ENCODE data around the gene ZNF316.
"Not testable (repeated sequence)": the region's sequence is repeated elsewhere in the genome, so short reads cannot be mapped to it uniquely, and the experiment has no call there.

ZNF316 gene

DNA sequence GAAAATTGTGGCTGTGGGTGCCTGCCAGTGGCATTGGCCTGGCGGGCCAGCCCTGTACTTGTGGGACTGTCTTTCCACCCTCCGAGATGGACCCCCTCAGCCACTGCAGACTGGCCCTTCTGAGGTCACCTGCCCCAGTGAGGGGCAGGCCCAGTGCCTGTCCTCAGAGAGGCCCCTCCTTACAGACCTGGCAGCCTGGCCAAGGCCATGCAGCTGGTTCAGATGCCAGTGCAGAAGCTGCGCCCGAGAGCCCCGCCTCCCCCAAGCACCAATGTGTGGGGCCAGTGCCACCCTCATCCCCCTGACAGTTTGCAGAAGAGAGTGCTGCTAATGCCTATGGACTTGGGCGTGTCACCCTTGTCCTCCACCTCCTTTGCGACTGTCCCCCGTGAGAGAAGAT is 10.0 kb downstream of the ZNF316 start:
- no peak for DNase-seq (ENCODE audit: low read depth)

DNA sequence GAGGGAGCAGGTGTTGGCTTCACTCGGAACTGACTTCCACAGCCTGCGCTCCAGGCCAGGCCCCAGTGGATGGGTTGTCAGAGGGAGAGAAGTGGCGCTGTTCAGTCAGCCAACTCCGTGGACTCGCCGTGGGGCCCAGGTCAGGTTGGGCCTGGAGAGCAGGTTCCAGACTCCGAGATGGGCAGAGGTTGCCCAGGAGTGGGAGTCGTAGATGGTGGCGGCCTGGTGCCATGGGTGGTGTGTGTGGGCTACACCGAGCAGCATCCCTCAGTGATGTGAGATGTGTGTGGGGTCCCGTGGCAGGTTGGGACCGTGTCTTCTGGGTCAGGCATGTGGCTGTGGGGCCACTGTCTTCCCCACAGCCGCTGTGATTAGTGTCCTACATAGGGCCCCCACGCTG is 10.4 kb downstream of the ZNF316 start:
- DNase-seq (ENCODE audit: low read depth): no peak

DNA sequence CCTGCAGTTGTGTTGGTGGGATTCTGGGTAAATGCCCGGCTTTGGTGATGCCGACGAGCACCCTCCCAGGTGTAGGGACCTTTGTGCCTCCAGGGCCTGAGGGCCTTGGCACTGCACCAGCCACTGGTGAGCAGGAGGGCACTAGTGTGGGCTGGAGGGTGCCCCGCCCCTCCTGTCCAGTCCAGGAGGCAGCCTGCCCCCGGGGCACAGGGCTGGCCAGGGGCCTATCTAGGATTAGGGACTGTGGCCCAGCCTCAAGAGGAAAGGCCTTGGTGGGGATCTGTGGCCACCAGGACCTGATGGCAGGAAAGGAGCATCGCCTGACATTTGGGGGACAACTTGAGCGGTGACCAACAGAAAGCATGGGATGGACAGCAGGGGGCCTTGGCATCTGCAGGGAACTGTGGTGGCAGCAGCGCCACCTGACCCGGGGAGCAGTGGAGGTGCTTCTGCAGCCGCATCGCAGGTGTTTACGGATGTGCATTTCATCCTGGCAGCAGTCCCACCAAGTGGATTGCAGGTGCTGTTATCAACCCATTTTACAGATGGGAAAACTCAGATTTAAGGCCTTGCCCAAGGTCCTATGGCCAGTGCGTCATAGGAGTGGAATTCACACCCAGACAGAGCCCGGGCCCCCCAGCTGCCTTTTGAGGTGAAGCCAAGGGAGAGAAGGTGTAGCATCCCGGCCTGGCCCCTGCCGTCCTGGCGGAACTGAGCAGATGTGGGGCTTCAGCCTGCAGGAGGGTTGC is 11.1 kb downstream of the ZNF316 start:
- no peak for DNase-seq (ENCODE audit: low read depth)

DNA sequence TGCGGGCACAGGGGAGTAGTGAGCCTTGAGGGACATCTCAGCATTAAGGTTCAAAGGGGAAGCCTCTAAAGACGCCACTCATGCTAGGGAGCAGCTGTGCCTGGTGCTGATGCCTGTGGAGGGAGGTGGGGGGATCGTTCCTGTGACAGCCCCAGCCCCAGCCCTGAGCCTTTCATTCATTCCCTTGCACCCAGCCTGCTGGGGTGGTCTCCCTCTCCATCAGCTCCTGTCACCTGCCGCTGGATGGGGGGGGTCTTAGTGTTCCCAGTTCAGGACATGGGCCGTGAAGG is 11.6 kb downstream of the ZNF316 start:
- DNase-seq (ENCODE audit: low read depth): no peak

DNA sequence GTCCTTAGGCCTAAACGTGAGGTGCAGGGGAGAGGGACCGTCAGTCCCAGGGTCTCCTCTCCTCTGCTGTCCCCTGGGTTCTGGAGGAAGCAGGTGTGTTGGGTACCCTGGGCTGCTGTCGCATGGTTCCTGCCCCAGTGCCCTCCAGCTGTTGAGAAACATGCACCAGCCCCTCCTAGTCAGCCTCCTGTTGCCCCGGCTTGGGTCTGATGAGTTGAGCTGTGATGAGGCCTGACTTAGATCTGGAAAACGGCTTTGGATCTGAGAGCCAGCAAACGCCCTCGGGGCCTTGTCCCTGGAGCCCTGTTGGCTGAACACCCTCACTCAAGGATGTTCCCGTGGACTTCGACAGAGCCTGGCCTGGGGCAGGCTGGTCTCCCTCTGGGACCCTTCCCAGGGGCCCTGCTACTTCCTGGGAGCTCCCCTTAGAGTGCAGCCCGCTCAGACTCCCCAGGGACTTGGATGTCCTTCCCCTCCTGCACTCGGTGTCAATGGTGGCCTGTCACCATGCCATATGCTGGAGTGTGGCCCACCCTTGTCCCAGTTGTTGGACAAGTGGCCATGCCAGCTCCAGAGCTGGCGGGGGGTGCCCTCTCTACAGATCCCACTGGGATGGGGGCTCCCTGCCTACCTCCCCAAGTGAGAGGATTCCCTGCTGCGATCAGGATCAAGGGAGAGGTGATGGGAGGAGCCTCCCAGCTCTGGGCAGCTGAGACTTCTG is 12.3 kb downstream of the ZNF316 start:
- DNase-seq (ENCODE audit: low read depth): no peak

DNA sequence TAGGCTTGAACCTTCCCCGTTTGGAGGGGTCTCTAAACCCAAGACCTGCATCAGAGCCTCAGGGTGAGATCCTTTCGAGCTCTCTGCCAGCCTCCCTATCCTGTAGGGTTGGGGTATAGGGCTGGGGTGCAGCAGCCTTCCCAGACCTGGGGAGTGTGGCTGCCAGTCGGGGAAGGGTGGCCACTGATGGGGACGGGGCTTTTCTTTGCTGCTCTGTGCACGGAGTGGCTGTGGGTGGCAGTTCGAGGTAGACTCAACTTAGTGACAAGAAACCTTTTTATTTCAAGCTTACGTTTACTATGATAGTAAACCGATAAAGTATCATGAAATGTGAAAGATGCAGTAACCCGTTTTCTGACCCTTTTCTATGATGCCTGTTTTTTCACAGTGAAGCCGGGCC is 13.0 kb downstream of the ZNF316 start:
- no peak for DNase-seq (ENCODE audit: low read depth)

DNA sequence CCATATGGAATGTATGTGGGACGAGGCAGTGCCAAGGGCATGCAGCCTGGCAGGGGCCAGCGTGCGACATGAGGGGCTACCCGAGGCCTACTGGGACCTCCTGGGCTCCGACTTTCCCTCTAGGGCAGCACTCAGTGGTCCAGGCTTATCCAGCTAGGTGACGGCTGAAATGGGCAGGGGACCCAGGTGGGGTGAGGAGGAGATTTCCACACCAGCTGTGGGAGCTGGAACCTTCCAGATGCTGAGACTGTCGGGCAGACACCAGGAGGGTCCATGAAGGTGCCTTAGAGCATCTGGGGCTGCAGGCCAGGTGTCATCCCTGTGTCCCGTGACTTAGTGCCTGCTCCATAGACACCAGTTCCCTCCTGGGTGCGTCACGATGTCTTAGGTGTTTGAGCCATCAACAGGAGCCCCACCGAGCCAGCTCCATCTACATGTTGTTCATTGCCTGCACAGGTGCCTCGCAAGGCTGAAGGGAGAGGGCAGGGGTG is 13.4 kb downstream of the ZNF316 start:
- no peak for DNase-seq (ENCODE audit: low read depth)

DNA sequence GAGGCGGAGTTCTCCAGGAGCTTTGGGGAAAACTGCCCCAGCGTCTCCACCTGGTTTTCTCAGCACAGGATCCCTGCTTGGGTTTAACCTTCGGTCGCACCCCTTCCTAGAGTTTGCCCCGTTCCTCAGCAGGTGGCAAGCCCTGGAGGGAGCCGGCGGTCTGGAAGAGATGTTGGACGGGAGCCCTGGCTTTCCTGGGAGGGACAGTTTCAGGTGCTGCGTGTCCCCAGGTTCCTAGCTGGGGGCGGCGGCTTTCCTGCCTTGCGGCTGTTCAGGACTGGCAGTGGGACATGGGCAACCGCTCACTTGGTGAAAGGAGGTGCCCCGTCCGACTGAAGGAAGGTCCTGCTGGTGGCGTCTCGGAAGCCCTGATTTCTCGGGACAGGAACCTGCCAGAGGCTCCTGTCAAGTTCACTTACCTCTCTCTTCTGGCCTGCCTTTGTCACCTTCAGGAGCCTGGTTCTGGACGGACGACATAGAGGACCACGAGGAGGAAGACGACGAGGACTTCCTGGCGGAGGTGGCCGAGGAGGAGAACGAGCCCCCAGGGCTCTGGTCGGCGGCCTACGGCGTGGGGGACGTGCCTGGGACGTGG is 14.8 kb downstream of the ZNF316 start:
- DNase-seq (ENCODE audit: low read depth): no peak

DNA sequence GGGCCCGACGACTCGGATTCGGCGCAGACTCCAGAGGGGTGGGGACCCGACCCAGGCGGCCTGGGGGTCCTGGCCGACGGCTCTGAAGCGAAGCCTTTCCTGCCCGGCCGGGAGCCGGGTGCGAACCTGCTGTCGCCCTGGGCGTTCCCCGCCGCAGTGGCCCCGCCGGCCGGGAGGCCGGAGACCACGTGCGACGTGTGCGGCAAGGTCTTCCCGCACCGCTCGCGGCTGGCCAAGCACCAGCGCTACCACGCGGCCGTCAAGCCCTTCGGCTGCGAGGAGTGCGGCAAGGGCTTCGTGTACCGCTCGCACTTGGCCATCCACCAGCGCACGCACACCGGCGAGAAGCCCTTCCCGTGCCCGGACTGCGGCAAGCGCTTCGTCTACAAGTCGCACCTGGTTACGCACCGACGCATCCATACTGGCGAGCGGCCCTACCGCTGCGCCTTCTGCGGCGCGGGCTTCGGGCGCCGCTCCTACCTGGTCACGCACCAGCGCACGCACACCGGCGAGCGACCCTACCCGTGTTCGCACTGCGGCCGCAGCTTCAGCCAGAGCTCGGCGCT is 15.4 kb downstream of the ZNF316 start:
- no peak for DNase-seq (ENCODE audit: low read depth)

DNA sequence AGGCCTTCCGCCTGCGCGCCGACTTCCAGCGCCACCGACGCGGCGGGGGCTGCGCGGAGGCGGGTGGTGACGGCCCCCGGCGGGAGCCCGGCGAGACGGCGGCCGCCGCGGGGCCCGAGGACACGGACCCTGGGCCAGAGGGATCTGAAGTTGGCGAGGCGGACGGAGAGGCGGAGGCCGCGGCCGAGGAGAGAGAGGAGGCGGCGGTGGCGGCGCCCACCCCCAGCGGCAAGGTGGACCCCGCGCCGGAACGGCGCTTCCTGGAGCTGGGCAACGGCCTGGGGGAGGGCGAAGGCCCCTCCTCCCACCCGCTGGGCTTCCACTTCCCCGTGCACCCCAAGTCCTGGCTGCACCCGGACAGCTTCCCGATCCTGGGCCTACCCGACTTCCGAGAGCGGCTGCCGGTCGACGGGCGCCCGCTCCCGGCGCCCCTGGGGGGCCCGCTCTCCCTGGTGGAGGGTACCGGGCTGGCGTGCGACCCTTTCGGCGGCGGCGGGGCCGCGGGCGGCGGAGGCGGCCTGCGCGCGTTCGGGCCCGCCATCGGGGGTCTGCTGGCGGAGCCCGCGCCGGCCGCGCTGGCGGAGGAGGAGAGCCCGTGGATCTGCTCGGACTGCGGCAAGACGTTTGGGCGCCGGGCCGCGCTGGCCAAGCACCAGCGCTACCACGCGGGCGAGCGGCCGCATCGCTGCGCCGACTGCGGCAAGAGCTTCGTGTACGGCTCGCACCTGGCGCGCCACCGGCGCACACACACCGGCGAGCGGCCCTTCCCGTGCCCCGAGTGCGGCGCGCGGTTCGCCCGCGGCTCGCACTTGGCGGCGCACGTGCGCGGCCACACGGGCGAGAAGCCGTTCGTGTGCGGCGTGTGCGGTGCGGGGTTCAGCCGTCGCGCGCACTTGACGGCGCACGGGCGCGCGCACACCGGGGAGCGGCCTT is 16.2 kb downstream of the ZNF316 start:
- no peak for DNase-seq (ENCODE audit: low read depth)

DNA sequence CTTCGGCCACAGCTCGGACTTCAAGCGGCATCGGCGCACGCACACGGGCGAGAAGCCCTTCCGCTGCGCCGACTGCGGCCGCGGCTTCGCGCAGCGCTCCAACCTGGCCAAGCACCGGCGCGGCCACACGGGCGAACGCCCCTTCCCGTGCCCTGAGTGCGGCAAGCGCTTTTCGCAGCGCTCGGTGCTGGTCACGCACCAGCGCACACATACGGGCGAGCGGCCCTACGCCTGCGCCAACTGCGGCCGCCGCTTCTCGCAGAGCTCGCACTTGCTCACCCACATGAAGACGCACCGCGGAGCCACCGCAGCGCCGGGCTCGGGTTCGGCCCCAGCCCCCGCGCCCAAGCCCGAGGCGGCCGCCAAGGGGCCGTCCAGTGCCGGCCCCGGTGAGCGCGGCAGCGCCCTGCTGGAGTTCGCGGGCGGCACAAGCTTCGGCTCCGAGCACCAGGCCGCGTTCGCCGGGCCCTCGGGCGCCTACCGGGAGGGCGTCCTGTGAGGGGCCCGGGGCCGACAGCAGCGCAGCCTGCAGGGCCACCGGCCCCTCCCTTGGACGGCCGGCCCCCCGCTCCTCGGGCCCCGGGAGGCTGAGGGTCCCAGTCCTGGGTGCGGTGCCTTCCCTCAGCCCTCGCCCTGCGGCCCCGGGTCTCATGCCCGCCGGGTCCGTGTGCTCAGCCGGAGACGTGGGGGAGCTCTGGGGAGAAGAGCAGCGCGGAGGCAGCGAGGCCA is 17.2 kb downstream of the ZNF316 start:
- DNase-seq (ENCODE audit: low read depth): no peak

DNA sequence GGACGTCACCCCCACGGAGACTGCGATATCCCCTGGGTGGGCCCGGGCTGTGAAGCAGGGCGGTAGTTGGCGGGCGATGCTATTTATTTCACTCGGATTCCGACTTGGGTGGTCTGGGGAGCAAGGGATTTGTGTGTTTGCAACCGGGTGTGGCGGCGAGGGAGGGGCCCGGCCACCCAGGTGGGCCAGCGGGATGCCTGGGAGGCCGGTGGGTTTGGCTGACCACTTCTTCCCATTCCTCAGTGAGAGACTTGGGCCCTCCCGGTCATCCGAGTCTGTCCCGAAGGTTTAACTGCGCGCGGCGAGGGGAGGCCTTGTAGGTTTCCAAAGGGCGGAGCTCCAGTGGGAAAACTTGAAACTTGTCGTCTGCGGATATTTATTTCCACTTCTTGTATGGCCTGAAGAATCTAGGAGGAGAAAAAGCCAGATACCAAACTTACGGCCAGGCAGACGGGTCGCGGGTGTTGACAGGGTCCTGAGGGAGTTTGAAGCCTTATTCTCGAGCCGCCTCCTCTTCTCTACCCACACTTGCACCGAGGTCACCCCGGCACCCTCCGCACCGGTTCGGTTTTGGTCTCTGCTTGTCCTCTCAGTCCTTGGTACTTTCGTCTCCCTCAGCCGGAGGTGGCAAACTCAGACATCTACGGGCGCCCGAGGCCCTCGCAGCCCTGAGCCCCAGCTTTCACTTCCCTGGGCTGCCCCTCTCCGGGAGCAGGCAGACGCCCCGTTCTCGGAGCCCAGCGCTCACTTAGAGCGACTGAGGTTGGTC is 17.9 kb downstream of the ZNF316 start:
- no peak for DNase-seq (ENCODE audit: low read depth)

DNA sequence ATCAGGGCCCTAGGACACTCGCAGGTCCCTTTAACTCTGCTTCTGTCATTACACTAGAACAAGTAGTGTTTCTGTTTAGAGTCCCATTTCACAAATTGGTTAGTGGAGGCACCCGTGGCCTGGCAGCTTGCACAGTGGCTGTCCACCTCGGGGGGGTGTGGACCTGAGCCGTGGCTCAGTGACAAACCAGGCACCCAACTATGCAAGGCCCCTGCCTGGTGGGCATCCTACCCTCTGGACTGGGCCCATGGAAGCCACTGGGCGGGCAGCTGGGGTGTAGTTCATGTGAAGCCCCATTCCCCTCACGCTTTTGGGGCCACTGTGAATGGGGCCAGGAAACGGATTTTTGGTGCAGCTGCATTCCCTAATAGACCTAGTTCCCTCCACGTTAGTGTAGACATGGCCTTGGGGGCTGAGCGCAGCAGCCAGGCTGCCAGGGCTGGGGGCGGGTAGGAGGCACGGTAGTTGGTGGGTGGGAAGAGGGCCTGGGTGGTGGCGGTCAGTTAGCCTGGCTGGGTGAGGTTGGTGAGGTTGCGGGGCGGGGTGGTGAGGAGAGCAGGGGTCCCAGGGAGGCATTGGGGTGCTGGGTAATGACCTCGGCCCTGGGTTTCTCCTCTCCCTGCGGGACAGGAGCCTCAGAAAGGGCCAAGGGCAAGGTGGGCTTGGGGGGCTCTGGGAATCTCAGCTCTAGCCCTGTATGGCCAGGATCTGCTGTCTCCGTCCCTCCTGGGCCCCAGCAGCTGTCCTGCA is 18.7 kb downstream of the ZNF316 start:
- DNase-seq (ENCODE audit: low read depth): no peak

DNA sequence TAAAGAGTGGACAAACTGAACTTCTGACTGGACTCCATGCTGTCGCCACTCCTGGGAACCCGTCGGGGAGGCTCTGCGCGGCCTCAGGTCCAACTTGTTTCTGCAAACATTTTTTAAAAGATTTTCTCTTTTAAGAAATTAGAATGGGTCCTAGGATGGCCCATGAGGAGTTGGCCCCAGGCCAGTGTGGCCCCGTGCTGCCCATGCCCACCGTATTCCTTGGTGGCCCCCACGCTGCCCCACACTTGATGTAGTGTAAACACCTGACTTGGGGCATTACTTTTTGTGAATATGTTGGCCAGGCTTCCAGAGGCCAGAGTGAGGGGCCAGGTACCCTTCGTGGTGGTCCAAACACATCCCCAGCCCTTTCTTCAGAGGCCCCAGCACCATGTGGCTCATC is 19.3 kb downstream of the ZNF316 start:
- DNase-seq (ENCODE audit: low read depth): no peak

DNA sequence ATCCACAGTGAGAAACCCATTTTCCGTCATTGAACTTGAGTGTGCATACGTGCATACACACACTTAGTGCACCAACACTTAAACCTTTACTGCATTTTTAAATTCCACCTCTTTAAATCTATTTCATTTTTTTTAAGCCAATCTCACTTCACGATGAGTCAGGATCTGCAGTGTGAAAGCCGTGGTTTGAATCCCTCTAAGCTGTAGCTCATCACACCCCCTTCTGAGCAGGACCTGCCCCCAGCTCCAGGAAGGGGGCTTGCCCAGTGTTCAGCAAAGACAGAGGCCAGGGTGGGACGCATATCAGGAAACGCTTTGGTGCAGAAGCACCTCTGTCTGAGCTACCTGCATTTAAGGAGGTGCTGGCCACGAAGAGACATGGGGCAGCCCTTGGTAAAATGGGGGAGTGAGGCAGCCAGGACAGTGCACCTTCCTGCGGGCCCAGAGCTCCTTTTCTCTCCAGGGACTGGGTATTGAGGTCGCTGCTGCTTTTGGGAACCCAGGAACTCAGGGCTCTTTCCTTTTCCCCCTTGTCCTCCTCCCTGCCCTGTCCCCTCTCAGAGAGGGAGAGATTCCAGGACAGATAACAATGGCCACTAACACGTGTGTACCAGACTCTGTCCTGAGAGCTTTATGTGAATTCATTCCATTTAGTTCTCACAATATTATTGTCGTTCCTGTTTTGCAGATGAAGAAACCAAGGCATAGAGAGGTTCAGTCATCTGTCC is 21.7 kb downstream of the ZNF316 start:
- DNase-seq (ENCODE audit: low read depth): no peak

DNA sequence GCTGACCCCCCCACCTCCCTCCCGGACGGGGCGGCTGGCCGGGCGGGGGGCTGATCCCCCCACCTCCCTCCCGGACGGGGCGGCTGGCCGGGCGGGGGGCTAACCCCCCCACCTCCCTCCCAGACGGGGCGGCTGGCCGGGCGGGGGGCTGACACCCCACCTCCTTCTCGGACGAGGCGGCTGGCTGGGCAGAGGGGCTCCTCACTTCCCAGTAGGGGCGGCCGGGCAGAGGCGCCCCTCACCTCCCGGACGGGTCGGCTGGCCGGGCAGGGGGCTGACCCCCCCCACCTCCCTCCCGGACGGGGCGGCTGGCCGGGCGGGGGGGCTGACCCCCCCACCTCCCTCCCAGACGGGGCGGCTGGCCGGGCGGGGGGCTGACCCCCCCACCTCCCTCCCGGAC is 33.7 kb downstream of the ZNF316 start:
- not testable (repeated sequence) for DNase-seq (ENCODE audit: low read depth)

DNA sequence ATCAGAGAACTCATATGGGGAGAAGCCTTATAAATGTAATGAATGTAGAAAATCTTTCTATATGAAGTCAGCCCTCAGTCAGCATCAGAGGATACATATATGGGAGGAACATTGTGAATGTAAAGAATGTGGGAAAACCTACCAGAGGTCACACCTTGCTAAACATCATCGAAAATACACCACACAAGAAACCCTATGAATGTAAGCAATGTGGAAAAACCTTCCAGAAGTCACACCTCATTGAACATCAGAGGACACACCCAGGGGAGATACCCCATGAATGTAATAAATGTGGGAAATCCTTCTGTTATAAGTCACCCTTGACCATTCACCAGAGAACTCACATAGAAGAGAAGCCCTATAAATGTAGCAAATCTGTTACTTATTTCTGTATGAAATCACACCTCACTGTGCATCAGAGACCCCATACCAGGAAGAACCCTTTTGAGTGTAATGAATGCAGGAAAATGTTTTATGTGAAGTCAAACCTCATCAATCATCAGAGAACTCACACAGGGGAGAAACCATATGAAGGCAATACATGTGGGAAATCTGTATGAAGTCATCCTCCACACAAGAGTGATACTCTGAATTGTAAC is 38.8 kb downstream of the ZNF316 start:
- DNase-seq (ENCODE audit: low read depth): no peak

DNA sequence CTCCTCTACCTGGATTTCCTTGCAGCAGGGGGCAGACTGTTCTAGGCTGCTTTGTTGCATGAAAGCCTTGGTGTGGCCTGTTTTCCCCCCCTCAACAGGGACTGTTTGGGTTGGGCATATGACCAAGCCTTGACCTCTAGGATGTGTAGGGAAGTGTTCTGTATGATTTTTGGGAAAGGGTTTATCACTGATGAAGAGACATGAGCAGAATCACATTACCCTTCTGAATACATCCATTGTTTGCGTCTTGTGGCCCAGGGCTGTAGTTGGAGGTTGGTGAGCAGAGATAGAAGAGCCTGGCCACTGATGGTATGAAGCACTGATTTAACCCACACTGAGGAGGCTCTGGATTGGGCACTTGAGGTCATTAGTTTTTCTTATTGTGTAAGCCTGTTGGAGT is 43.0 kb downstream of the ZNF316 start:
- no peak for DNase-seq (ENCODE audit: low read depth)

DNA sequence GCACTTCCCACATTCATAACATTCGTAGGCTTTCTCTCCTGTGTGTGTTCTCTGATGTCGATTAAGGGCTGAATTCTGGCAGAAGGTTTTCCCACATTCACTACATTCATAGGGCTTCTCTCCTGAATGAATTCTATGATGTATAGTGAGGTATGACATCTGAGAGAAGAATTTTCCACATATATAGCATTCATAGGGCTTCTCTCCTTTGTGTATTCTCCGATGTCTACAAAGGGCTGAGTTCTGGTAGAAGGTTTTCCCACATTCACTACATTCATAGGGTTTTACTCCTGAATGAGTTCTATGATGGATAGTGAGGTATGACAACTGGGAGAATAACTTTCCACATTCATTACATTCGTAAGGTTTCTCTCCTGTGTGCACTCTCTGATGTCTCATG is 54.0 kb downstream of the ZNF316 start:
- DNase-seq (ENCODE audit: low read depth): no peak

Measured in stimulated activated CD8-positive, alpha-beta memory T cell treated with anti-CD3 and anti-CD28 coated beads, Interleukin-15, amount 100 ng/mL, for 1 hour (primary cell).